ENCODE measurements around the gene NSUN5.
A peak's percentile ranks its signal among the peaks of the same experiment; 100 is the strongest.
"Not testable (repeated sequence)": the region's sequence is repeated elsewhere in the genome, so short reads cannot be mapped to it uniquely, and the experiment has no call there.

The NSUN5 gene

DNA sequence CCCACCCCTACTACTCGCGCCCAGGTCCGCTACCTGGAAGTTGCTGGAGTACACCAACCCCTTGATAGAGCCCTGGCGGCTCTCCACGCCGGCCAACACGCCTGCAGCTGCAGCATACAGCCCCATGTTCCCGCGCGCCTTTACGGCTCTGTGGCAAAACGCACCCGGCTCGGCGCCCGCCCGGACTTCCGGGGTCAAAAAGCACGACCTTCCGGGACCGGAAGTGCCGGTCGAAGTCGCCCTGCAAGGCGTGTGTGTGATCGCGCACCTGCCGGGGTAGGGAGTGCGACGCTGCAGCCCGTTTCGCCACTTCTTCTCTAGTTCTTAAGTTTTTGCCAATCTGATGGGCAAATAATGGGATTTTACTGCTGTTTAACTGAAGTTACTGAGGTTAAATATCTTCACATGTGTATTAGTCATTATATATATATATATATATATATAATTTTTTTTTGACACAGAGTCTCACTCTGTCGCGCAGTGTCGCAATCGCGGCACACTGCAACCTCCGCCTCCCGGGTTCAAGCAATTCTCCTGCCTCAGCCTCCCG, at the start of gene NSUN5:
NSUN5 (minus strand) TSS at position 162 of the 550 bp plus-strand sequence; CDS start at position 126, 36 bp downstream.
- DNase-seq: peak; percentile 60 to 87 (median 77)

DNA sequence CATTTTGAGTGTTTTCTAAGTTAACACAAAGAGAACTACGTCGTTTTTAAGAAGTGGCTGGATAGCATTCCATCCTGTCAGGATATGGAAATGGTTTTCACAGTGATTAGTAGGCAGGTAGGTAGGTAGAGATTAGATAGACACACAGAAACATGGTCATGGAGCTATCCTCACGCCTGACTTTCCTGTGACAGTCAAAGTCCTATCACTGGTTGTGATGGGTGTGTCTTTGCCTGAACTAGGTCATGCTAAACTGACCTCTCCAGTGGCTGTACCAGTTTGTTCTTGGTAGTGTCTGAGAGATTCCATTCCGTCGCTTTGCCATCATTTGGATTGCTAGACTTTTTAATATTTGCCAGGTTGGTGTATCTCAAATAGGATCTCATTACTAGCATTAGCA, 47.5 kb upstream of the NSUN5 start:
- DNase-seq: no peak

DNA sequence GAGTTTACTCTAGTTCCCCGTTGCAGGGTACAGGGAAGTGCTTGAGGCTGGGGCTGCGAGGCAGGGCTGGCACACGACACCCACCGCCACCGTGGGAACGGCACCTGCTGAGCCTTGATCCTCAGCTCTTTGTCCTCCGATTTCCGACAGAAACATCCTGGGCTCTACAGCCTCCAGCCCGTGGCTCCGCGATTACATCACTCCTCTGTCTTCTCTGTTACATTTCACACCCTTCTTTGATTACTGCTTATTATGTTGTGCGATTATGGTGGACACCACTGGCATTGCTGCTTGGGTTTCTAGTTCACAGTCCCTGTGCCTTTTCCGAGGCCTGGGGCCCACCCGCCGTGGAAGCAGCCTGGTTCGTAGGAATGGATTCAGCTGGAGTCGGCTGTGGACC, 46.2 kb upstream of the NSUN5 start:
- DNase-seq: no peak

DNA sequence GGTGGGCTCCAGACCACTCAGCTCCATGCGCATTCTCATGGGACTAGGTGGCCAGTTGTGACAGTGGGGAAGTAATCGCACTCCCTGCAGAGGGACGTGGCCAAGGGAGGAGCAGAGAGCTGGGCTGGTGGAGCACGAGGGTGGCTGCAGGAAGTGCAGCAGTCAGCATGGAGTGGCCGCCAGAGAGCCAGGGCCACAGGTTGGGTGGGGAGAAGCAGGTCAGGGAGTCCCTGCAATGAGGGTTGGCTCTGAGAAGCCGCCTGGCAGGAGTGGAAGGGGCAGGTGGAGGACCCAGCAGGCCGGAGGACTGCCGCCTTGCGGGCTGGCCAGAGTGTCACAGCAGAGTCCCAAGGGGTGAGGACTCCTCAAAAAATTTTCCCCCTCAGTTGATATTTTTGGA, 45.6 kb upstream of the NSUN5 start:
- no peak for DNase-seq

DNA sequence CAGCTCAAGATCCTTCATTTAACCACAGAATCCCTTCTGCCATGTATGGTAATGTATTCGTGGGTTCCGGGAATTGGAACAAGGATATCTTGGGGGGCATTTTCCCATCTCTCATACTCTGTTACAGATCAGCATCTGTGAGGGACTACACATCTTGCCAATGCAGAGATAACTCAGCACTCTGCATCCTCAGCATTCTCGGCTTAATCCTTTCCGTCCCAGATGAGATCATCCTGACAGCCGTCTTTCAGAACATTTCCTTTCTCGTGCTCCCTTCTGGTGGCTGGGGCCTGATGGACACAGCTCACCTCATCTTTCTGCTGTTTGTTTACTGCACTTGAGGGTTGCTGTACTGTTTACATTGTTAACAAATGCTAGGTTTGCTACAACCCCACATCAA, 44.6 kb upstream of the NSUN5 start:
- no peak for DNase-seq

DNA sequence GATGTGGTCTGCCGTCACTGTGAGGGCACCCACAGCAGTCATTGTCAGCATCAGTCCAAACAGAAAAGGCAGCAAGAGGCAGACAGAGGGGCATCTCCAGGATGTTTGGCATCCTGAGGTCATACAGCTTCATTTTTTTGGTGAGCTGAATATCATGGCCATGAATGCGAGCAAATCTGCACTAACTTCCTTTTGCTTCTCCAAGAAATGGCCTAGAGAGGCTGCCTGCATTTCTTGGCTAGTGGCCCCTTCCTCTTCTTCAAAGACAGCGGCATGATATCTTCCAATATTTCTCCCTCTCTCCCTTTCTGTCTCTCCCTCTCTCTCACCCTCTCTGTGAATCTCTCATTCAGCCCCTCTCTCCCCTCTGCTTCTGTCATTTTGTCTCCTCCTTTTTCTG, 44.2 kb upstream of the NSUN5 start:
- no peak for DNase-seq

DNA sequence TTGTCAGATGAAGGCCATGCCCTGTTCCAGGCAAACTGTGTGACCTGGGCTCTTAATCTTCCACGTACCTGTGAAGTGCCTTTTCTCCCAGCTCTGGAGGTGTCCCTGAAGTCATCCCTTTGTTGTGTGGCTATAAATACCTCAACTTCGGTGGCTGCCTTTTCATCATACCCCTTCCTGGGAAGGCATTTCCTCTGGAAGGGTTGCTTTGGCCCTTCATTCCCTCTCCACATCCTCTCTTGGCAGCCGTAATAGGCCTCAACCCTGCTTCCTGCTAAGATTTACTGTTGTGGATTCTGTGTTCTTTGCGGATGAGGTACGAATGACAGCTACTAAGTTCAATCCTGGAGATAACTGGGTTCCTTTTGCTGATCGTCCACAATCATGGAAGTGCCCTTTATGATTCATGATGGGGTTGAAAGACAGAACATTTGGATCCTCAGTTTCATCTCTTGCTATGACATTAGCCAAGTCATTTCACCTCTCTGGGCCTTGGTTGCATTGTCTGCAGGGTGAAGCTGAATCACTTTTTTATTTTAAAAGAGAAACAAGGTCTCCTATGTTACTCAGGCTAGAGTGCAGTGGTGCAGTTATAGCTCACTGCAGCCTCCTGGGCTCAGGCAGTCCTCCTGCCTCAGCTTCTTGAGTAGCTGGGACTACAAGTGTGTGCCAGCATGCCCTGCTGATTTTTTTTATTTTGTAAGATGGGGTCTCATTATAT, 43.0 kb upstream of the NSUN5 start:
- no peak for DNase-seq

DNA sequence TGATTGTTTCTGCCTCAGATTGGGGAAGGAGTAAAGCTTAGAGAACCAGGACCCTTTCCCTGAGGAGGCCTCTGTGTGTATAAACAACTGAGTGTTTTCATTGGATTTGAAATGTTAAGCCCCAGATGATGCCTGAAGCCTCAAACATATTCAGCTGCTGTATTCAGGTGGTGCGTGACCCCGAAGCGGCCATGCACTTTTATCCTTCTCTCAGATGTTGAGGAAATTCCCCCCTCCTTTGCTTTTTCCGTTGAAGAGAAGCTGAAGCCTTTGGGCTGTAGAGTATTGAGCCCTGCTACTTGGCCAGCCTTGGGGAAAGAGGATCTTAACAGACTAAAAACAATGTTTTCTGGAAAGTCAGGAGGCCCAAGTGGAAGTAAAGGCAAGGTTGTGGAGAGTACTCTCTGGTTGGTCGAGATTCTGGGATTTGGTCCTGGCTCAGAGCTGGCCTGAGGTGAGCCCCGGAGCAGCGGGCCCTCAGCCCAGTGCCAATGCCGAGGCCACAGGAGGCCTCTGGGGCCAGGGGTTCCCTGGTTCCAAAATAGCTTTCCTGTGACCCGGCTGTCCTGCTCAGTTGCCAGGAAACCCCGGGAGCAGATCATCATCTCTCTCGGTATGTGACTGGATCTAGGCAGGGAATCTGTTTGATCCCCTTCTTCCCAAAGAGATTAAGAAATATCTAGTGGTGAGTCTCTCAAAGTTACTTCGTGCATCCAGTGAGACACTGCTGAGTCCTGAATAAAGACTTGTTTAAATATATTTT, 41.9 kb upstream of the NSUN5 start:
- DNase-seq: no peak

DNA sequence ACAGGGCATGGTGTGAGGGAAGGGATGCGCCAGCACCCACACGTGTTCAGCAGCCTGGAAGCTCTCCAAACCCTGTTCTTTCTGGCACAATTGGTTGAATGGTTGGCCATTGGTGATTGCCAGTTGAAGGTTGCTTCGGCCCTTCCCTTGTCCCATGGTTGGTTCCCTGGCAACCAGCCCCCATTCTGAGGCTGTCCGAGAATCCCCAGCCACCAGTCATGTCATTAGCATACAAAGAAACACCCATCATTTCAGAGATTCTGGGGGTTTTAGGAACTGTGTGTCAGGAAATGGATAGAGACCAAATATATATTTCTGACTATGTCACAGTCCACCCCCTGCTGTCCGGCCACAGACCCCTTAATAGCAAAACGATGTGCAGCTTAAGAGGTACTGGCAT, 41.1 kb upstream of the NSUN5 start:
- no peak for DNase-seq

DNA sequence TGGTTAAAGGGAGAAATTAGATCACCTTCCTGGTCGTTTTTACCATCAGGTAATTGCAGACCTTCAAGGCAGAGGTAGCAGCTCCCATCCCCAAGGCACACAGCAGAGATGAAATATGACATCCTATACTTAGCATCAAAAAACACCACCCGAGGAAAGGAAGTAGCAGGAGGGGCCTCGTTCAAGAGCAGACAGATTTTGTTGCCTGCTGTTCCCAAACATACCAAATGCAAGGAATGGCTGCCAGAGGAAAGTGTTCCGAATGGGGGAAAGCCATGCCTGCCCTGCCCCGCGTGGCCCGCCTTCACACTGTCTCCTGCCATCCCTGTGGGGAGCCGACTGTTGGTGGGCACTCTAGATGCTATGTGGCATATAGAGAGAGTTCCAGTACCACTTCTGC, 37.3 kb upstream of the NSUN5 start:
- DNase-seq: no peak

DNA sequence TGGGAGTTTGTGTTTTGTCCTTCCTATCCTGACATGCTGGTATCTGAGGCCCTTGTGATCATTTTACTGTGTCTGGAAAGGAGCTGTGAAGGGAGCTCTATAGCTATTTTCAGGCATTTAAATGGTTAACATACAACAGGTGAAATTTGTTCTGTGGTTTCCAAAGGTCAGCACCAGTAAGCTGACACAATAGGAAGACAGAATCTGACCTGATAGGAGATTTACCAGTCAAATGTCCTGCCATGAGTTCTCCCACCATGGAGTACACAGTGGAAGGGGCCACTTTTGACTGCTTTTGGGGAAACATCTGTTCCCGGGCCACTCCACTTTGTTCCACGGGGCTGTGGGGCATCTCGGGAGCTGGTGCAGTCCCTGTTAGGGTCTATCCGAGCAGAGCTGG, 36.9 kb upstream of the NSUN5 start:
- no peak for DNase-seq

DNA sequence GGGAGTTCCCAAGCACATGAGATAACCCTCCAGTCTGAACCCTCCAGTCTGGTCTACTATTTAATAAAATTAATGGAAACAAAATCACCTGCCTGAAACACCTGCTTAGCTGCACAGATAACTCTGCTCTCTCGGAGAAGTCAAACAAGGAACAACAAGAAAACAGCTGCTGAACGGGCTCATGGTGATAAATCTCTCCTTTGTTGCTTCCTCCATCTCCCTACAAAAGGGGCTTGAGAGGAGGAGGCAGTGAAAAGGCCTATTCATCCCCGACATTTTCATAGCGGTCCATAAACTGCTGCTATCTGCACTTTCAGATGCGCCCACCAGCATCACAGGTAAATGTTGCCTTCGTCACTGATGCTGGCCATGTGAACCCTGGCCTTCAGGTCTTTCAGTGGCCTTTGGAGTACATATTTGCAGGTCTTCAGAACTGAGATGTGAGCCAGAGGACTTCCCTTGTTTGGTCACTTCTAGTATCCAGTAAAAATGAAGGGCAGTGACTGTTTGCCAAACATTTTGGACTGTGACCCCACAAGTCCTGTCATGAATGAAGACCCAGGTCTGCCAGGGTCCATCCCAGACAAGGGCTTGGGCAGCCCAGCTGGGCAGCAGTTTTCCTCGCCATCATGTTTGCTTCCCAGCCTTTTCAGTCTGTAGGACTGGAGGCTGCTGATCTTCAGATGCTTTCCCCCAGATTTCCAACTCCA, 35.2 kb upstream of the NSUN5 start:
- no peak for DNase-seq

DNA sequence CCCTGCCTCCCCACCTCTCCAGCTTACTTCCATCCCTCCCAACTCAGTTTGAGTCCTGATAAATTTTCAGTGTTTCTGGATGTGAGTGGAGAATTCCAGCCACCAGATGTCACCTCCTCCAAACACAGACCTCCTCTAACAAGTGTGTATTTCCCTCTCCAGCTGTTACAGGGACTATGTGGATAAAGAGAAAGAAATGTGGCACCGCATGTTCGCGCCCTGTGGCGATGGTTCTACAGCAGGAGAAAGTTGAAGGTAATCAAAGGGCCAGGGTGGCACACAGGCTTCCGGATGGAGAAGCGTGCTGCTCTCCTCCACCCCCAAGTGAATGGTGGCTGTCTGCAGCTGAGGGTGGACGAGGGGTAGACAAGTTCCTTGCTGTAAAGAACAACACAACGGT, 34.0 kb upstream of the NSUN5 start:
- no peak for DNase-seq

DNA sequence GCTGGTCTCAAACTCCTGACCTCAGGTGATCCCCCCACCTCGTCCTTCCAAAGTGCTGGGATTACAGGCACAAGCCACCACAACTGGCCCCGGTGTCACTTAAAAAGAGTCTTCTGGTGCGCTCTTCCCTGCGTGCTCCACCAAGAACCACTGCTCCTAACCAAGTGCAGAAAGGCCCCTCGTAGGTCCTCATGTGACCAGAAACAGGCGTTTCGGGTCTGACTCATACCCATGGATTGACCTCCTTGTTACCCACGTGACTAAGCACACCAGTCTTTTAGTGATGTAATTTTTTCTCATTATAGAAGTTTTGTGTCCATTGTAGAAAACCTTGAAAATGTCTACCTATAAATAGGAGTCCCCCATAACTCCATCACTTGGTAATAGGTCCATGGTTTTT, 33.3 kb upstream of the NSUN5 start:
- DNase-seq: no peak

DNA sequence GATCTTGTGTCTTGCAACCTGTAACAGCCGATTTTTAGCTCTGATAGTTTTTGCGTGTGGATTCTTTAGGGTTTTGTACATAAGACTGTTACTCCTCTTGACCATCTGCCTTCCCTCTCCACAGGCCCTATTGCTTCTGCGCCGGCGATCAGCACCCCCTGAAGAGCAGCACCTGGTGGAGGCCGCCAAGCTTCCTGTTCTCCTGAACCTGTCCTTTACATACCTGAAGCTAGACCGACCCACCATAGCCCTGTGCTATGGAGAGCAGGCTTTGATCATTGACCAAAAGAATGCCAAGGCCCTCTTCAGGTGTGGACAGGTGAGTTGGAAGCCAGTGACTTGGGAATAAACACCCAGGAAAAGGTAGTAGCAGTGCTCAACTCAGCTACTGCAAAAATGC, 31.9 kb upstream of the NSUN5 start:
- no peak for DNase-seq

DNA sequence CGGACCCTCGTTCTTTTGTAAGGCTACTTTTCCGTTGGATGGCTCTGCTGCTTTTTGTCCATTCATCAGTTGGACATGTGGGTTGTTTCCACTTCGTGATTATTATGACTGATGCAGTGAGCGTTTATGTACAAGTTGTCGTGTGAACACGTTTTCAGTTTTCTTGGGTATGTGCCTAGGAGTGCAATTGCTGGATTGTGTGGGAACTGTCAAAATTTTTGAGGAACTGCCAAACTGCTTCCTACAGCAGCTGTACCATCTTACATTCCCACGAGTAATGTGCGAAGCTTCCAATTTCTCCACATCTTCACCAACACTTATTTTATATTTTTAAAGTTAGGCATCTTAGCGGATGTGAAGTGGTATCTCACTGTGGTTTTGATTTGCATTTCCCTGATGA, 29.7 kb upstream of the NSUN5 start:
- no peak for DNase-seq

DNA sequence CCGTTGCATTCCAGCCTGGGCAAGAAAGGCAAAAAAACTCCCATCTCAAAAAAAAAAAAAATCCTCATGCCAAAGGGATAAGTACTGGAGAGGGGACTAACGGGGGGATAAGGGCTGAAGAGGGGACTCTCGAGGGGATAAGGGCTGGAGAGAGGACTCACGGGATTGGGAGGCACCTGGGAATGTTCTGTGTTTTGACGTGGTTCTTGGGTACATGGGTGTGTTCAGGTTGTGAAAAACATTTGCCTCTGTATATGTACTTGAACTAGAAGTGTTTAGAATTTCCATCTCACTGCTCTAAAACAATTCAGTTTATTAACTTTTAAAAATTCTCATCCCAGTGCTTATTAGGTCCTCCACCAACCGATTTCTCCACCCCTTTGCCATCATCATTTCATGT, 23.8 kb upstream of the NSUN5 start:
- no peak for DNase-seq

DNA sequence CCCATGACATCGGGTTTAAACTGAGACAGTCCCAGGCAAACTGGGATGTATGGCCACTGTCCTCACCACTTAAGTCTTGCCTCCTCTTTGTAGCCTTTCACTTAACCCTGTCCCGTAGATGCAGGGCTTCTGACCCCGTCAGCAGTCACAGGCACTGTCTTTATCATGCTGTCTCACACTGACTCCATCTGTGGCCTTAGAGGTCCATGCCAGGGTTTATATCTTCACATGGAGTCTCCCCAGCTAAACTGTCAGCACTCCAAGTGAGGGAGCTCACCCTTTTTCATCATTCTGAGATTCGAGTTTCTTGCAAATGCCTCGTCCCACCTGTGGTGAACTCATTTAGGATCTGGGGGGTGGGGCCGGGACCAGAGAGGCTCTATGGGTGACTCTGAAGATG, 22.1 kb upstream of the NSUN5 start:
- DNase-seq: no peak

DNA sequence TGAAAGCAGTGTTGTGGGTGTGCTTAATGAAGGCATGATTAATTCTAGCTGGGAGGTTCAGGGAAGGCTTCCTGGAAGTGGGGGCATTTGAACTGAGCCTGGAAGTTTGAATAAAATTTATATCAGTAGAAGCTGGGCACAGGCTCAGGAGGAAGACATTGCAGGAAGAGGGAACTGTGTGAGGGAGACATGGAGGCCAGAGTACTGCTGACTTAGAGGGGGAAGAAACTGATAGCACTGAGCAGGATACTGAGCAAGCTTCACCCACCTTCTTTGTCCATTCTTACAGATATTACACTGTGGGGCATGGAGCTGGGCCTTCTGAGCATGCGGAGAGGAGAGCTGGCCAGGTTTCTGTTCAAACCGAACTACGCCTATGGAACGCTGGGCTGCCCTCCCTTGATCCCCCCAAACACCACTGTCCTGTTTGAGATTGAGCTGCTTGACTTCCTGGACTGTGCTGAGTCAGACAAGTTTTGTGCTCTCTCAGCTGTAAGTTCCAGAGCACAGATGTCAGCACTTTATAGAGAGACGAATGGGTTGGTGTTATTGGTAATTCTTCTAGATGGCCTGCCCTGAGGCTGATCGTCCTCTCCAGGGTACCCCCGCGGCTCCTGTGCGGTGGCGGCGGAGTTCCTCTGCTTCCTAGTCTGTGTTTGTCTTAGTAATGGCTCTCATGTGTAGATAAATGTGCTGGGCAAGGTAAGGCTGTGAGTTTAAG, 21.4 kb upstream of the NSUN5 start:
- DNase-seq: no peak

DNA sequence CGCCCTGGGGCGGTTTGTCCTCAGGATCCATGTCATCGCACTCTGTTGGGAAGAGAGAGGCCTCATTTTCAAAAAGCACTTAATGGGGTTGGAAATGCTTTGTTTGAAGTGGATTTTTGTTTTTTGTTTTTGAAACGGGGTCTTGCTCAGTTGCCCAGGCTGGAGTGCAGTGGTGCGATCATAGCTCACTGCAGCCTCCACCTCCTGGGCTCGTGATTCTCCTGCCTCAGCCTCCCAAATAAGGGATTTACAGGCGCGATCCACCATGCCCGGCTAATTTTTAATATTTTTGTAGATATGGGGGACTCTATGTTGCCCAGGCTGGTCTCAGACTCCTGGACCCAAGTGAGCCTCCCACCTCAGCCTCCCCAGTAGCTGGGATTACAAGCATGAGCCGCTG, 20.1 kb upstream of the NSUN5 start:
- no peak for DNase-seq

DNA sequence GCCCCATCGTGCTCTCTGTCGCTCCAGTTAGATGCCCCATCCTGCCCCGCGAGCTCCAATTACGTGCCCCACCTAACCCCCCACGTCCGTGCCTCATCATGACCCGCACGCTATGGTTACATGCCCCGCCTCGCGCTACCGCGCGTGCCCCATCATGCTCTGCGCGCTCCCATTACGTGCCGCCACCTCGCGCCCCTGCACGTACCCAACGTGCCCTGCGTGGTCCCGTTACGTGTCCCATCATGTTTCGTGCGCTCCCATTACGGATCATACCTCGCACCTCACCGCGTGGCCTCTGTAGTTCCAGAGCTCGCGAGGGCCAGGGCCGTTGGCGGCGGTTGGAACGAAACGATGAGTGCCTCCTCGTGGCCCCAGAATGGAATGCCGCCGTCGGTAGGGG, 19.3 kb upstream of the NSUN5 start, which contains the start of the genes FKBP6 and TRIM50:
FKBP6 (plus strand) TSS at position 240 of the 400 bp plus-strand sequence. CDS start 268 bp downstream, outside the sequence.
TRIM50 (minus strand) TSS at position 161 of the 400 bp plus-strand sequence. CDS start 3,295 bp downstream, outside the sequence.
- DNase-seq: not testable (repeated sequence)

DNA sequence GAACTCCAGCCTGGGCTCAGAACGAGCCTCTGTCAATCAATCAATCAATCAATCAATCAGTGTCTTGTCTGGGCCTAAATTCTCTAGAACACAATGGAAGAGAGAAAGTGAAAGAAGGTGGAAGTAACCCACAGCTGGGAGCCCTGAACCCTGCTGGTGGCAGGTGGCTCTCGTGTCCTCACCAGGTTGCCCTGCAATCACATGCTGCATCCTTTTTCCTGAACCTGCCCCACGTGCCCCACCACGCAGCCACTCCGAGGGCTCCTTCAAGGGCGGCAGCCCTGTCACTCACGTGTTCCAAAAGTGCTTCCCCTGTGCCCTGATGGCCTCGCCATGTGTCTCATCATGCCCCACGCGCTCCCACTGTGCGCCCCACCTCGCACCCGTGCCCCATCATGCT, 18.8 kb upstream of the NSUN5 start:
- not testable (repeated sequence) for DNase-seq

DNA sequence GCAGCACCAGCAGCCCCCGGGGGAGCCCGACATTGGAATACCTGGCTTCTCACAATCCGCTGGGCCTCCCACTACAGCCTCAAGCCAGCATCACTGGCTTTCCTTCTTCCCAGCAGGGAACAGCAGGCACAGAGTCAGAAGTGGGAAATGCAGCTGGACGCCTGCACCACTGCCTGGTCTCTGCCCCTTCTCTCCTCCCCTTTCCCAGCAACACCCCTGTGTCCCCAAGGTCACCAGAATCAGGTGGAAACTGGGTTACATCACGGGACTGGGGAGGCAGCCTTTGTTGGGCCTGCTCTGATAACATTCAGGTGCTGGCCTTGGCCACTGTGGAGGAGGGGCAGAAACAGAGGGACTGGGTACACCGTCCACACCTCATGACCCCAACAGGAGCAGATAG, 16.8 kb upstream of the NSUN5 start:
- DNase-seq: not testable (repeated sequence)
